H1 (cell line): ENCODE results near the gene ASTN2. TPM values are rescaled to one million over a fixed set of nuclear protein-coding genes. Genes with fewer than 3 reads are reported as not detected.

Experiments used
- CTCF ChIA-PET: fragments of 300-600 bp; sonication (Branson Sonifier 250); formaldehyde crosslinking; loops from one replicate; lab custom pipeline; 2021; ENCODE audit not compliant: partially characterized antibody; lab: Charles Lee
- POLR2A ChIA-PET: fragments of 300-600 bp; sonication (Branson Sonifier 250); formaldehyde crosslinking; loops from one replicate; lab custom pipeline; 2021; ENCODE audit warnings: inconsistent platforms; ENCODE audit not compliant: partially characterized antibody; lab: Charles Lee
- DNase-seq, 2 experiments: peaks; one replicate each; pipeline versions ENCODE4 v3.0.0 to v3.0.0-alpha.2; 2010 to 2022; ENCODE audit warnings: low spot score in 2 of 2, low read depth in 1 of 2, mixed read lengths in 1 of 2
- FAIRE-seq: peaks from 2 replicates; lab custom pipeline; 2011; peaks lifted over from hg19 to GRCh38; lab: Jason Lieb, UNC
- H2AFZ ChIP-seq: 2 replicates; pipeline ENCODE4 v1.8.1; 2012; ENCODE audit warnings: low read length, inconsistent platforms
- H2AK5ac ChIP-seq: 2 replicates; pipeline ENCODE4 v1.6.1; 2013; ENCODE audit warnings: low read depth, low read length
- H2BK120ac ChIP-seq: replicated peaks from 2 replicates; pipeline ENCODE3; 2013; ENCODE audit warnings: low read depth, low read length, inconsistent platforms
- H2BK12ac ChIP-seq: 2 replicates; pipeline ENCODE4 v1.6.1; 2013; ENCODE audit warnings: low read depth, low read length
- H2BK15ac ChIP-seq: 2 replicates; pipeline ENCODE4 v1.6.1; 2013; ENCODE audit warnings: low read length
- H2BK20ac ChIP-seq: 2 replicates; pipeline ENCODE4 v1.6.1; 2013; ENCODE audit warnings: low read length
- H2BK5ac ChIP-seq: 2 replicates; pipeline ENCODE4 v1.6.1; 2013; ENCODE audit warnings: low read depth, low read length
- H3K14ac ChIP-seq: 2 replicates; pipeline ENCODE4 v1.6.1; 2013; ENCODE audit warnings: inconsistent platforms; ENCODE audit not compliant: insufficient read length
- H3K18ac ChIP-seq: 2 replicates; pipeline ENCODE4 v1.6.1; 2013; ENCODE audit warnings: low read length; ENCODE audit errors: extremely low read depth
- H3K23ac ChIP-seq: 2 replicates; pipeline ENCODE4 v1.6.1; 2013; ENCODE audit warnings: inconsistent platforms; ENCODE audit not compliant: insufficient read length
- H3K23me2 ChIP-seq: 2 replicates; pipeline ENCODE4 v1.6.1; 2013; ENCODE audit warnings: low read depth, low read length
- H3K27ac ChIP-seq: 2 replicates; pipeline ENCODE4 v1.6.1; 2011; ENCODE audit warnings: low read depth, low read length, inconsistent platforms
- H3K27me3 ChIP-seq, 4 experiments: replicated peaks in 1 of 4; 1 replicate in 1 of 4; 2 replicates in 3 of 4; pipeline versions ENCODE4 v1.6.1 to v1.8.1; 2011 to 2013; ENCODE audit warnings: low read length in 3 of 4, mild to moderate bottlenecking in 3 of 4, inconsistent platforms in 2 of 4, mixed read lengths in 2 of 4, moderate library complexity in 1 of 4; ENCODE audit not compliant: control insufficient read depth in 3 of 4, insufficient read depth in 3 of 4; ENCODE audit errors: extremely low read depth in 1 of 4
- H3K36me3 ChIP-seq, 4 experiments: 2 replicates each; pipeline versions ENCODE4 v1.6.1 to v1.8.1; 2011 to 2013; ENCODE audit warnings: mild to moderate bottlenecking in 4 of 4, low read length in 3 of 4, moderate library complexity in 2 of 4, control low read depth in 1 of 4, inconsistent platforms in 1 of 4; ENCODE audit not compliant: insufficient read depth in 4 of 4, control insufficient read depth in 2 of 4
- H3K4ac ChIP-seq: replicated peaks from 2 replicates; pipeline ENCODE3; 2013; ENCODE audit warnings: low read length, low read depth, mixed read lengths, inconsistent platforms; ENCODE audit not compliant: insufficient read length
- H3K4me1 ChIP-seq, 4 experiments: replicated peaks in 1 of 4; 1 replicate in 1 of 4; 2 replicates in 3 of 4; pipeline versions ENCODE4 v1.6.1 to v1.8.1; 2011 to 2013; ENCODE audit warnings: low read length in 3 of 4, inconsistent platforms in 2 of 4, mixed read lengths in 1 of 4; ENCODE audit not compliant: insufficient read depth in 4 of 4, control insufficient read depth in 3 of 4
- H3K4me2 ChIP-seq, 2 experiments: 2 replicates each; pipeline versions ENCODE4 v1.6.1 to v1.8.1; 2011 to 2013; ENCODE audit warnings: low read depth in 2 of 2, low read length in 2 of 2, control low read depth in 1 of 2, inconsistent platforms in 1 of 2, mild to moderate bottlenecking in 1 of 2; ENCODE audit not compliant: insufficient read depth in 1 of 2
- H3K4me3 ChIP-seq, 4 experiments: fragments of 200-600, 300-600 bp in 1 of 4; sonication (generic), shearing (Covaris generic), sonication (Bioruptor Twin) in 1 of 4; 2 replicates each; pipeline versions ENCODE4 v1.5.1 to v1.8.1; 2011 to 2016; ENCODE audit warnings: low read length in 4 of 4, low read depth in 3 of 4, control low read depth in 2 of 4, inconsistent platforms in 2 of 4, mild to moderate bottlenecking in 2 of 4, mixed read lengths in 1 of 4, moderate library complexity in 1 of 4; ENCODE audit not compliant: insufficient read depth in 2 of 4; ENCODE audit errors: extremely low read depth in 1 of 4
- H3K56ac ChIP-seq: replicated peaks from 2 replicates; pipeline ENCODE3; 2013; ENCODE audit warnings: low read depth, mild to moderate bottlenecking, mixed read lengths, low read length, inconsistent platforms; ENCODE audit not compliant: insufficient read length
- H3K79me1 ChIP-seq: 2 replicates; pipeline ENCODE4 v1.6.1; 2013; ENCODE audit warnings: low read depth, low read length, control low read depth
- H3K79me2 ChIP-seq, 2 experiments: 2 replicates each; pipeline versions ENCODE4 v1.6.1 to v1.8.1; 2012 to 2013; ENCODE audit warnings: low read length in 2 of 2, mild to moderate bottlenecking in 2 of 2, inconsistent platforms in 1 of 2; ENCODE audit not compliant: insufficient read depth in 2 of 2, control insufficient read depth in 1 of 2
- H3K9ac ChIP-seq, 4 experiments: replicated peaks in 1 of 4; 1 replicate in 1 of 4; 2 replicates in 3 of 4; pipeline versions ENCODE4 v1.6.1 to v1.8.1; 2011 to 2013; ENCODE audit warnings: low read depth in 3 of 4, low read length in 3 of 4, control low read depth in 2 of 4, mild to moderate bottlenecking in 2 of 4, moderate library complexity in 2 of 4, inconsistent platforms in 1 of 4; ENCODE audit errors: extremely low read depth in 1 of 4
- H3K9me3 ChIP-seq, 2 experiments: 2 replicates each; pipeline versions ENCODE4 v1.6.1 to v1.8.1; 2012 to 2013; ENCODE audit warnings: mild to moderate bottlenecking in 2 of 2, moderate library complexity in 2 of 2, control low read depth in 1 of 2, inconsistent platforms in 1 of 2, low read depth in 1 of 2, low read length in 1 of 2, mixed read lengths in 1 of 2; ENCODE audit not compliant: insufficient read depth in 2 of 2
- H4K20me1 ChIP-seq, 2 experiments: replicated peaks in 1 of 2; 2 replicates each; pipeline versions ENCODE3 to v1.8.1; 2011 to 2013; ENCODE audit warnings: inconsistent platforms in 2 of 2, low read length in 2 of 2, mild to moderate bottlenecking in 1 of 2; ENCODE audit not compliant: insufficient read depth in 2 of 2, control insufficient read depth in 1 of 2
- H4K5ac ChIP-seq: 2 replicates; pipeline ENCODE4 v1.6.1; 2013; ENCODE audit warnings: low read length, low read depth, mixed read lengths, inconsistent platforms; ENCODE audit not compliant: insufficient read length
- H4K8ac ChIP-seq: 2 replicates; pipeline ENCODE4 v1.8.0; 2013; ENCODE audit warnings: mild to moderate bottlenecking, moderate library complexity, low read length, inconsistent platforms; ENCODE audit not compliant: insufficient read depth; ENCODE audit errors: extremely low read depth
- H4K91ac ChIP-seq: replicated peaks from 2 replicates; pipeline ENCODE3; 2013; ENCODE audit warnings: low read length, mixed read lengths, inconsistent platforms; ENCODE audit not compliant: insufficient read length
- ASH2L ChIP-seq: fragments of 200-600, 300-600 bp; sonication (generic); IDR thresholded peaks from one replicate; pipeline ENCODE4 v1.7.1; 2017; ENCODE audit warnings: low read length
- BCL11A ChIP-seq, 2 experiments: IDR thresholded peaks; one replicate each; pipeline ENCODE4 v1.6.1; 2011; ENCODE audit warnings: low read depth in 2 of 2, low read length in 2 of 2, mild to moderate bottlenecking in 2 of 2
- CBX8 ChIP-seq: fragments of 300-800, 300-1000 bp; sonication (generic); IDR thresholded peaks from 2 replicates; pipeline ENCODE4 v1.7.1; 2016; ENCODE audit warnings: low read depth, low read length, borderline replicate concordance
- CTBP2 ChIP-seq: IDR thresholded peaks from 2 replicates; pipeline ENCODE4 v1.7.0; 2011; ENCODE audit warnings: borderline replicate concordance, mild to moderate bottlenecking, moderate library complexity, mixed read lengths, low read length; ENCODE audit not compliant: insufficient read depth, insufficient read length
- KDM5A ChIP-seq: fragments of 200-600 bp; IDR thresholded peaks from 2 replicates; pipeline ENCODE4 v1.7.1; 2012; ENCODE audit warnings: mild to moderate bottlenecking, low read length, inconsistent platforms, mixed read lengths
- POLR2A ChIP-seq, 2 experiments: IDR thresholded peaks; 1 replicate in 1 of 2; 2 replicates in 1 of 2; pipeline ENCODE4 v1.6.1; 2011; ENCODE audit warnings: low read depth in 2 of 2, low read length in 2 of 2, mild to moderate bottlenecking in 2 of 2; ENCODE audit errors: control extremely low read depth in 1 of 2
- SRF ChIP-seq: IDR thresholded peaks from 2 replicates; pipeline ENCODE4 v1.6.1; 2011; ENCODE audit warnings: mild to moderate bottlenecking, low read depth, low read length, moderate library complexity
- TAF1 ChIP-seq: IDR thresholded peaks from 2 replicates; pipeline ENCODE4 v1.6.1; 2011; ENCODE audit warnings: mild to moderate bottlenecking, low read depth, low read length
- WGBS, 2 experiments: shearing (Covaris generic) in 1 of 2; methylation state at CpG; one replicate each; pipeline versions ENCODE4 v1.1.6 to v1.1.7; 2013 to 2015; ENCODE audit warnings: low lambda C conversion rate in 2 of 2, mixed read lengths in 2 of 2, inconsistent platforms in 1 of 2, low coverage in 1 of 2, missing lambda C conversion rate in 1 of 2; ENCODE audit not compliant: insufficient replicate concordance in 2 of 2, insufficient coverage in 1 of 2, insufficient read length in 1 of 2; ENCODE audit errors: extremely low coverage in 1 of 2, missing lambda C conversion rate in 1 of 2; 5-methylcytosine and 5-hydroxymethylcytosine counted together
- polyA plus RNA-seq, 7 experiments: library from polyadenylated mRNA; depleted of rRNA in 3 of 7; stranded (reverse) in 5 of 7; unstranded in 2 of 7; fragments of >200 nt in 5 of 7; fragments of 200-250 nt in 2 of 7; gene quantifications; 1 replicate in 5 of 7; 2 replicates in 1 of 7; 4 replicates in 1 of 7; pipeline versions ENCODE4 v1.2.1 to v1.2.3, GENCODE V29; 2011 to 2013; ENCODE audit warnings: missing spikeins in 2 of 7, mixed read lengths in 2 of 7
- total RNA-seq: library from RNA; stranded (reverse); fragmentation: NEBNext Ultra II Directional; extraction: Animal tissue kit (Norgen Biotek cat#: 25700); gene quantifications from 2 replicates; pipeline ENCODE4 v1.2.1, GENCODE V29; 2021

The ASTN2 gene
- total and polyA plus RNA-seq, 2 of the 8 experiments (the other 6 are each of a cell fraction or from before 2014, with no cell fraction given), result 8.2 to 13.7 TPM

GRCh38 chr9:117412841-117413240 is 2.0 kb downstream of the ASTN2 start:
- H3K4me2 ChIP-seq, result peak overlapping the region; percentile 99 to 100
- ChIA-PET CTCF (interaction anchor here (0.7 to 16.0 kb wide), 38 partner anchors 12 to 1247 kb away, joined by 3 to 165 read pairs (median 4); no protein-coding TSS in a partner anchor), POLR2A (interaction anchor here (0.8 to 1.1 kb wide), 2 partner anchors 9 to 20 kb away, joined by 3 read pairs; no protein-coding TSS in a partner anchor)
- peak in 1 of 2 experiments; percentile 59 for DNase-seq
- H2BK20ac ChIP-seq, result no peak overlapping the region
- H4K8ac ChIP-seq, result no peak overlapping the region
- H3K9me3 ChIP-seq, result no peaks in the 10 kb centered on the region
- peaks cover 17% of the 10 kb centered on the region for H3K23me2 ChIP-seq
- no peaks in the 10 kb centered on the region for H3K79me1 ChIP-seq
- H3K4me3 ChIP-seq, result peak overlapping the region; percentile 55 to 75 (median 66)
- H2AK5ac ChIP-seq, result no peak overlapping the region
- H2BK15ac ChIP-seq, result no peak overlapping the region
- H2BK120ac ChIP-seq, result no peak overlapping the region
- H3K36me3 ChIP-seq, result no peaks in the 10 kb centered on the region
- H3K27ac ChIP-seq, result no peak overlapping the region
- H4K5ac ChIP-seq, result no peak overlapping the region
- no peak overlapping the region for H2AFZ ChIP-seq
- no peak overlapping the region for H4K91ac ChIP-seq
- WGBS, 2 experiments, result 8% methylated on average over 24 of the region's 24 CpGs; no CpG with 5 or more reads in 1 of the 2 experiments
- H3K27me3 ChIP-seq, result peaks cover 22 to 50% (median 46%) of the 10 kb centered on the region in 4 experiments
- H2BK12ac ChIP-seq, result no peak overlapping the region
- no peak overlapping the region for H3K14ac ChIP-seq
- H3K79me2 ChIP-seq, result no peaks in the 10 kb centered on the region
- H4K20me1 ChIP-seq, result peaks cover 5 to 7% of the 10 kb centered on the region in 2 experiments
- H2BK5ac ChIP-seq, result no peak overlapping the region
- H3K4ac ChIP-seq, result no peak overlapping the region
- H3K23ac ChIP-seq, result no peak overlapping the region
- no peak overlapping the region for H3K56ac ChIP-seq
- peaks cover 8 to 17% (median 15%) of the 10 kb centered on the region in 4 experiments for H3K4me1 ChIP-seq
- no peak overlapping the region; the same call in 1 of the 2 replicates for H3K18ac ChIP-seq
- FAIRE-seq, result no peak
- peak overlapping the region in 1 of 4 experiments; percentile 4; a peak in 2 of 7 replicates for H3K9ac ChIP-seq
- TF ChIP-seq TAF1 (no peak), SRF (no peak), POLR2A (IDR thresholded peaks at IDR 0.05; ENCODE audit: control extremely low read depth in 1 of 2, low read depth in 2 of 2, low read length in 2 of 2) (no peak), BCL11A (IDR thresholded peaks at IDR 0.05; ENCODE audit: low read depth in 2 of 2, low read length in 2 of 2) (no peak), ASH2L (no peak), CBX8 (no peak), CTBP2 (no peak), KDM5A (no peak)
